ENCODE measurements around the gene NUP37.

- no peak for TF ChIP-seq EZH2 (IDR thresholded peaks at IDR 0.05)
- TF ChIP-seq, protein P1, sequence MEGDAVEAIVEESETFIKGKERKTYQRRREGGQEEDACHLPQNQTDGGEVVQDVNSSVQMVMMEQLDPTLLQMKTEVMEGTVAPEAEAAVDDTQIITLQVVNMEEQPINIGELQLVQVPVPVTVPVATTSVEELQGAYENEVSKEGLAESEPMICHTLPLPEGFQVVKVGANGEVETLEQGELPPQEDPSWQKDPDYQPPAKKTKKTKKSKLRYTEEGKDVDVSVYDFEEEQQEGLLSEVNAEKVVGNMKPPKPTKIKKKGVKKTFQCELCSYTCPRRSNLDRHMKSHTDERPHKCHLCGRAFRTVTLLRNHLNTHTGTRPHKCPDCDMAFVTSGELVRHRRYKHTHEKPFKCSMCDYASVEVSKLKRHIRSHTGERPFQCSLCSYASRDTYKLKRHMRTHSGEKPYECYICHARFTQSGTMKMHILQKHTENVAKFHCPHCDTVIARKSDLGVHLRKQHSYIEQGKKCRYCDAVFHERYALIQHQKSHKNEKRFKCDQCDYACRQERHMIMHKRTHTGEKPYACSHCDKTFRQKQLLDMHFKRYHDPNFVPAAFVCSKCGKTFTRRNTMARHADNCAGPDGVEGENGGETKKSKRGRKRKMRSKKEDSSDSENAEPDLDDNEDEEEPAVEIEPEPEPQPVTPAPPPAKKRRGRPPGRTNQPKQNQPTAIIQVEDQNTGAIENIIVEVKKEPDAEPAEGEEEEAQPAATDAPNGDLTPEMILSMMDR (IDR thresholded peaks at IDR 0.05), result no peak
Observed at GRCh38 chr12:102069707-102070106, 50.2 kb downstream of the NUP37 start.

All from neural progenitor cell (in vitro differentiated cells).